Measurements from ENCODE around the gene CA5B. TPM values are rescaled to one million over a fixed set of nuclear protein-coding genes. Genes with fewer than 3 reads are reported as not detected.
A peak's percentile ranks its signal among the peaks of the same experiment; 100 is the strongest.

Gene CA5B
- total RNA-seq, 1 donor from 2014 or later, result 7.5 TPM

- no peak overlapping the region for H3K4me3 Mint-ChIP-seq (ENCODE audit: unreplicated experiment)
- no peaks in the 10 kb centered on the region for H3K9me3 Mint-ChIP-seq (ENCODE audit: low read depth)
- no peaks in the 10 kb centered on the region for H3K27me3 Mint-ChIP-seq (ENCODE audit: low read depth)
- TF ChIP-seq, protein P1, sequence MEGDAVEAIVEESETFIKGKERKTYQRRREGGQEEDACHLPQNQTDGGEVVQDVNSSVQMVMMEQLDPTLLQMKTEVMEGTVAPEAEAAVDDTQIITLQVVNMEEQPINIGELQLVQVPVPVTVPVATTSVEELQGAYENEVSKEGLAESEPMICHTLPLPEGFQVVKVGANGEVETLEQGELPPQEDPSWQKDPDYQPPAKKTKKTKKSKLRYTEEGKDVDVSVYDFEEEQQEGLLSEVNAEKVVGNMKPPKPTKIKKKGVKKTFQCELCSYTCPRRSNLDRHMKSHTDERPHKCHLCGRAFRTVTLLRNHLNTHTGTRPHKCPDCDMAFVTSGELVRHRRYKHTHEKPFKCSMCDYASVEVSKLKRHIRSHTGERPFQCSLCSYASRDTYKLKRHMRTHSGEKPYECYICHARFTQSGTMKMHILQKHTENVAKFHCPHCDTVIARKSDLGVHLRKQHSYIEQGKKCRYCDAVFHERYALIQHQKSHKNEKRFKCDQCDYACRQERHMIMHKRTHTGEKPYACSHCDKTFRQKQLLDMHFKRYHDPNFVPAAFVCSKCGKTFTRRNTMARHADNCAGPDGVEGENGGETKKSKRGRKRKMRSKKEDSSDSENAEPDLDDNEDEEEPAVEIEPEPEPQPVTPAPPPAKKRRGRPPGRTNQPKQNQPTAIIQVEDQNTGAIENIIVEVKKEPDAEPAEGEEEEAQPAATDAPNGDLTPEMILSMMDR (IDR thresholded peaks at IDR 0.05), result no peak
- peaks cover 12% of the 10 kb centered on the region for H3K4me1 Mint-ChIP-seq (ENCODE audit: low read depth)
- peaks cover 30% of the 10 kb centered on the region for H3K36me3 Mint-ChIP-seq (ENCODE audit: low read depth)
- no peak for DNase-seq (ENCODE audit: low spot score)
- no peak overlapping the region for H3K27ac Mint-ChIP-seq (ENCODE audit: unreplicated experiment)
These were observed 74.3 kb downstream of the CA5B start for GRCh38 chrX:15812192-15812938.

GRCh38 chrX:15813416-15813815 lies 75.3 kb downstream of the CA5B start:
- no peak overlapping the region for H3K27ac Mint-ChIP-seq (ENCODE audit: unreplicated experiment)

DNA sequence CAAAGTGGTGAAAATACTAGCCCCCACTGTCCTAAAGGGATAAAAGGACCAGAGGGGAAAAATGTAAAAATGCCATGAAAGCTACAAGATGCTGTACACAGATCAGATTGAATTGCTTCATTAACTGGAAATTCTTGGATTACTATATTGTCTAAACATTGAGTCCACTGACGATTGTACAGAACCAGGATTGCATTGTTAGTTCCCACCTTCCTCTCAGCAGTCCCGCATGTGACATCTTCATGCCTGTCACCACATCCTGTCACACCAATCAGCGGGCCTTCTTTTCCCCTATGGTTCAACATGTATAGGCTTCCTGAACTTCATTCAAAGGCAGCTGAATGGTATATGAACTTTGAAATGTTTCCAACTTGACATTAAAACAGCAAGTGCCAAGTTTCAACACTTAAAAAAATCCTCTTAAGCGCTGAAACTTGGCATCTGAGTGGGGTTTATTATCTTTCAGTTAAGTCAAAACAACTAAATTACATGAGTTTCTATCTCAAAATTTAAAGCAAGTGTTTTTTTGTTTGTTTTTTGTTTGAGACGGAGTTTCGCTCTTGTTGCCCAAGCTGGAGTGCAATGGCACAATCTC lies 76.8 kb downstream of the CA5B start:
- H3K4me1 Mint-ChIP-seq (ENCODE audit: low read depth), result peaks cover 12% of the 10 kb centered on the region
- H3K27ac Mint-ChIP-seq (ENCODE audit: unreplicated experiment), result no peak overlapping the region
- DNase-seq (ENCODE audit: low spot score), result no peak
- H3K36me3 Mint-ChIP-seq (ENCODE audit: low read depth), result peaks cover 25% of the 10 kb centered on the region
- TF ChIP-seq, protein P1 (IDR thresholded peaks at IDR 0.05), result no peak
- H3K27me3 Mint-ChIP-seq (ENCODE audit: low read depth), result no peaks in the 10 kb centered on the region
- H3K9me3 Mint-ChIP-seq (ENCODE audit: low read depth), result no peaks in the 10 kb centered on the region
- H3K4me3 Mint-ChIP-seq (ENCODE audit: unreplicated experiment), result no peak overlapping the region

More at GRCh38 chrX:15813416-15813815, 75.3 kb downstream of the CA5B start:
- Mint-ChIP-seq H3K9me3 (ENCODE audit: low read depth) (no peaks in the 10 kb centered on the region), H3K36me3 (ENCODE audit: low read depth) (peaks cover 31% of the 10 kb centered on the region), H3K27me3 (ENCODE audit: low read depth) (no peaks in the 10 kb centered on the region), H3K4me1 (ENCODE audit: low read depth) (peaks cover 12% of the 10 kb centered on the region), H3K4me3 (ENCODE audit: unreplicated experiment) (no peak overlapping the region)
- TF ChIP-seq, protein P1 (IDR thresholded peaks at IDR 0.05), result no peak
- no peak for DNase-seq (ENCODE audit: low spot score)

DNA sequence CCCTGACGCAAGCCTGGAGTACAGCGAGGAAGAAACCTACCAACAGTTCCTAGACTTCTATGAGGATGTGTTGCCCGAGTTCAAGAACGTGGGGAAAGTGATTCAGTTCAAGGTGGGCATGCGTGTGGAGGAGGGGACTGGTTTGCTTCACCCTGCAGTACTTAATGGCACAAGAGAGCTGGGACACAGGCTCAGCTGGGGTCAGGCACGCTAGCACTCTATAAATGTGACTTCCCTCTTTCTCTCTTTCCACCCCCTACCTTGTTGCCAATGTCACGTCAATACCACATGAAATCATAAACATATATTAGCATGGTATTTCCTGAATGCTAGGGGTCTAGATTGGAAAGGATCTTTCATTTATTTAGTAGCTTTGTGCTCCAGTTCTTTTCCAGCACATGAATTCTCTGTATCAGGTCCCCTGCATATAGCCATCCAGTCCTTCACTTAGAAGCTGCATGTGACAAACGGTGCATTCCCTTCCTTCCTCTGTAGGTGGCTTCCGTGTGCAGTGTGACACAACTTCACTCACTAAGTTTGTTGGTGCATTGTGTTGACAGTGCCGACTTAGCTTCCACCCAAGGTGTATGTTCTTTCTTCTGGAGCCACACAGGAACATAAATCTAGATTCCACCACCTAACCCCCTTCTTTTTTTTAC lies 77.8 kb downstream of the CA5B start:
- peaks cover 12% of the 10 kb centered on the region for H3K4me1 Mint-ChIP-seq (ENCODE audit: low read depth)
- TF ChIP-seq, protein P1 (IDR thresholded peaks at IDR 0.05), result peak; percentile 72
- DNase-seq (ENCODE audit: low spot score), result no peak
- H3K27ac Mint-ChIP-seq (ENCODE audit: unreplicated experiment), result peak overlapping the region; percentile 46
- H3K36me3 Mint-ChIP-seq (ENCODE audit: low read depth), result peaks cover 30% of the 10 kb centered on the region
- H3K27me3 Mint-ChIP-seq (ENCODE audit: low read depth), result no peaks in the 10 kb centered on the region
- no peak overlapping the region for H3K4me3 Mint-ChIP-seq (ENCODE audit: unreplicated experiment)
- H3K9me3 Mint-ChIP-seq (ENCODE audit: low read depth), result no peaks in the 10 kb centered on the region

DNA sequence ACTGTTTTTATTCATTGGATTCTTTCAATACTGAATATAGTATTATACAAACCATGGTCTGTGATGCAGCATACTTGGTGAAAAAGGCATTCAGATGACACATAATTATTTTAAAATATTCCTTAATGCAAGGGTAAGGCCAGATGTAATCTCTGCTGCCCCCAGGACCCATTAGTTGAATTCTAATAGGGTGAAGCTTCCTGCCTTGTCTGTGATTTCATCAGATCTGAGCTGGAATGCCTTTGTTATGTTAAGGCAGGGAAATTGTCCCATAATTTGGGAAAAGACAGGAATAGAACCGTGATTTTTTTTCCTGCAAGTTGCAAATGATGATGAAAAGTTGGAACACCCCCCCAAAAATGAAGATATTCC lies 78.4 kb downstream of the CA5B start:
- H3K27ac Mint-ChIP-seq (ENCODE audit: unreplicated experiment), result peak overlapping the region; percentile 72
- no peaks in the 10 kb centered on the region for H3K27me3 Mint-ChIP-seq (ENCODE audit: low read depth)
- H3K36me3 Mint-ChIP-seq (ENCODE audit: low read depth), result peaks cover 33% of the 10 kb centered on the region

More for the DNA sequence above, 78.4 kb downstream of the CA5B start:
- Mint-ChIP-seq H3K4me3 (ENCODE audit: unreplicated experiment) (no peak overlapping the region), H3K4me1 (ENCODE audit: low read depth) (peaks cover 12% of the 10 kb centered on the region), H3K9me3 (ENCODE audit: low read depth) (no peaks in the 10 kb centered on the region)
- TF ChIP-seq, protein P1 (IDR thresholded peaks at IDR 0.05), result no peak
- no peak for DNase-seq (ENCODE audit: low spot score)

All from chondrocyte (in vitro differentiated cells).